ENCODE data around the gene TMPRSS11D. TPM values are rescaled to one million over a fixed set of nuclear protein-coding genes. Genes with fewer than 3 reads are reported as not detected.

The TMPRSS11D gene
- total and polyA plus RNA-seq, 9 donors = not detected

DNA sequence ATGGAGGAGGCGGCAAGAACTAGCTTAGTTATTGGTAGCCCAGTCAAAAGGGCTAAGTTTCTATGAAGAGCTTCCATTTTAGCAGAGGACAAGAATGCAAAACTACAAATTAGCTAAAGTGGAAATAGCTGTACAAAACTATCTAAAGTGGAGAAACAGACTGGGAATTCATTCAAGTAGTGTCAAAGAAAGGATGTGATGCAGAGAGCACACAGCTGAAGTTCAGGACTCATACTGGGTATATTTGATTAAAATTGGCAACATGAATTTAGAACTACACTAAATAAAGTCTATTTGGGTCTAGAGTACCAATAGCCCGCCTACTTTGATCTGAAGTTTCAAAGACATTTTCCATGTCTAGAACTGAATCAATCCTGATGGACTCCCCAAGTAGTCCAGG, 96.5 kb downstream of the TMPRSS11D start:
- WGBS, 3 donors = 96 to 98% (median 97%) methylated on average over 2 of the region's 2 CpGs
- H3K9me3 ChIP-seq = no peaks in the 10 kb centered on the region
- H3K27me3 ChIP-seq = no peaks in the 10 kb centered on the region
- no peak overlapping the region for H3K4me3 ChIP-seq
- no peaks in the 10 kb centered on the region for H3K36me3 ChIP-seq
- H3K27ac ChIP-seq = no peak overlapping the region
- intact Hi-C loops (cut with DNase I) = no loop called here
- peaks cover 2% of the 10 kb centered on the region for H3K4me1 ChIP-seq (ENCODE audit: insufficient read depth)
- TF ChIP-seq CTCF (IDR thresholded peaks at IDR 0.05) = no peak
- TF ChIP-seq EP300 (IDR thresholded peaks at IDR 0.05) = no peak
- TF ChIP-seq POLR2A (IDR thresholded peaks at IDR 0.05) = no peak
- no peak for DNase-seq

DNA sequence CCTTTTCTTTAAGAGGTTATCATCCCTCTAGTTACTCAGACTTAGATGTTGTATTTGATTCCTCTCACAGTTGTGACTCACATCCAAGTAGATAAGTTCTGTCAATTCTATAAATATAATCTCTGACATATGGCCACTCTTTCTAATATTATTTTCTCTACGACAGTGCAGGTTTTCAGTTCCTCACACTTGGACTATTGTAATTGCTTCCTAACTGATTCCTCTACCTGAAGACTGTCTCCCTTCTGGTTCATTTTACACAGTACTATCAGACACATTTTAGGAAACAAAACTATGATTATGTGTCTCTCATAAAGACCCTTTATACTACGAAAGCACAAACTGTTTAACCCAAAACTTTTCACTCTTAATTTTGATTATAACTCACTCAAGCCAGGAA, 98.3 kb downstream of the TMPRSS11D start:
- intact Hi-C loops (cut with DNase I) = no loop called here
- WGBS, 3 donors = 24 to 35% (median 30%) methylated on average over 2 of the region's 2 CpGs
- Histone ChIP-seq H3K36me3 (no peaks in the 10 kb centered on the region), H3K4me3 (no peak overlapping the region), H3K4me1 (ENCODE audit: insufficient read depth) (peaks cover 2% of the 10 kb centered on the region), H3K27me3 (no peaks in the 10 kb centered on the region), H3K27ac (no peak overlapping the region), H3K9me3 (no peaks in the 10 kb centered on the region)
- DNase-seq = no peak
- no peak for TF ChIP-seq POLR2A (IDR thresholded peaks at IDR 0.05)
- no peak for TF ChIP-seq EP300 (IDR thresholded peaks at IDR 0.05)
- no peak for TF ChIP-seq CTCF (IDR thresholded peaks at IDR 0.05)

DNA sequence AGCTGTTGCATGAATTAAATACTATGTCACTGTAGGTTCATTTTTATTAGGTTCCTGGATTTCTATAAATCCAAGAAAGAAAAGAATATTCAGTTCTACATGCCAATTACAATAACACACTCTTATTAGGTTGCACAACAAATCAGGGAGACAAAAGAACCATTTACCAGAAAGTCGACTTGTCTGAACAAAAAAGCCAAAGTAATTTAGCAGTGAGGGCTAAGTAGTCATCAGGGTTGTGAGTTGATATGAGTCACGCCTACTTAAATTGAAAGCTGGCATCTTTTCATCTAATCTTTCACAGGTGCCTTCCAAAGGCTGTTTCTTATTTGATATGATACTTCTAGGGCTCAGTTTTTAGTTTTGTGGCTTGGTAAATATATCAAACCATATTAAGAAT, 104.2 kb downstream of the TMPRSS11D start:
- intact Hi-C loops (cut with DNase I) = no loop called here
- Histone ChIP-seq H3K27ac (no peak overlapping the region), H3K4me3 (no peak overlapping the region), H3K27me3 (no peaks in the 10 kb centered on the region), H3K9me3 (no peaks in the 10 kb centered on the region), H3K4me1 (ENCODE audit: insufficient read depth) (no peaks in the 10 kb centered on the region), H3K36me3 (no peaks in the 10 kb centered on the region)
- DNase-seq = no peak
- no peak for TF ChIP-seq CTCF (IDR thresholded peaks at IDR 0.05)
- 88 to 95% (median 92%) methylated on average over 2 of the region's 2 CpGs for WGBS, 3 donors

DNA sequence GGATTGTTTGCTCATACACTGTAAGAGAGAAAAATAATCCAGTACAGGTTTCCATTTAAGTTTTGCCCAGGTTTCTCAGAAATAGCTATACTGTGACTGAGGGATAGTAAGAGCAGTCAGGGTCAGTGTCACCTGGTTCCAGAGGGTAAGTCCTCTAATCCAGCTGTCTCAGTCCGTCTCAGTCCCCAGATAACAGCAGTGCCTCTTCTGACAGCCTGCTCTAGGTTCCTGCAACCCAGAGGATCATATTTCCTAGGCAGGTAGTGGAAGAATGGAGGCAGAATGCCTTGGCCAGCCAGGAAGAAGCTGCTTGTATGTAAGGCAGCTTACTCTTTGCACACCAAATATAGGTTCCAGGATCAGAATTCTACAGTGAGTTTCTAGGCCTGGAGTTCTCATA, 107.1 kb downstream of the TMPRSS11D start:
- Histone ChIP-seq H3K27me3 (no peaks in the 10 kb centered on the region), H3K4me3 (no peak overlapping the region), H3K9me3 (no peaks in the 10 kb centered on the region), H3K36me3 (no peaks in the 10 kb centered on the region), H3K4me1 (ENCODE audit: insufficient read depth) (no peaks in the 10 kb centered on the region), H3K27ac (no peak overlapping the region)
- intact Hi-C loops (cut with DNase I) = no loop called here
- TF ChIP-seq POLR2A (IDR thresholded peaks at IDR 0.05) (no peak), CTCF (IDR thresholded peaks at IDR 0.05) (no peak), EP300 (IDR thresholded peaks at IDR 0.05) (no peak)
- WGBS, 3 donors = 69 to 88% (median 86%) methylated on average over 1 of the region's 1 CpG
- no peak for DNase-seq

Other genes with a start within 250 kb of the TMPRSS11D start
- gene UBA6, start 182.8 kb downstream of the TMPRSS11D start, total RNA-seq = 10 to 100 TPM; 33.4 to 51.7 (median 40.5) TPM
- gene UBA6, start 182.8 kb downstream of the TMPRSS11D start, polyA plus RNA-seq = 10 to 100 TPM in 1 of 2 donors, 1 to 10 TPM in 1; 7.4 to 16.0 TPM
- gene GNRHR, start 129.6 kb downstream of the TMPRSS11D start, total RNA-seq = under 1 TPM in 1 of 7 donors, not detected in 6; 0.11 TPM
- gene GNRHR, start 129.6 kb downstream of the TMPRSS11D start, polyA plus RNA-seq = under 1 TPM; 0.10 to 0.15 TPM
- gene TMPRSS11A, start 79.5 kb upstream of the TMPRSS11D start, total RNA-seq = not detected
- gene TMPRSS11A, start 79.5 kb upstream of the TMPRSS11D start, polyA plus RNA-seq = not detected
- not detected for gene TMPRSS11F, start 245.9 kb upstream of the TMPRSS11D start, total RNA-seq
- not detected for gene TMPRSS11F, start 245.9 kb upstream of the TMPRSS11D start, polyA plus RNA-seq

Data from ovary (tissue), 9 donors.